HepG2 (cell line): Measurements from ENCODE around the gene ABCA8. TPM values are rescaled to one million over a fixed set of nuclear protein-coding genes. Genes with fewer than 3 reads are reported as not detected.
A peak's percentile ranks its signal among the peaks of the same experiment; 100 is the strongest.

Experiments
- ATF7-NPFF ChIP-seq: sonication (generic); formaldehyde crosslinking; IDR thresholded peaks from 2 replicates; pipeline ENCODE4 v1.8.1; 2023; ENCODE audit warnings: mild to moderate bottlenecking, low read depth, missing genetic modification reagents, moderate library complexity
- CSRNP2 ChIP-seq: sonication (generic); formaldehyde crosslinking; conservative IDR thresholded peaks from 2 replicates; pipeline ENCODE4 v1.8.0; 2022; ENCODE audit warnings: low read depth, missing genetic modification reagents
- DNMT1 ChIP-seq: sonication (generic); formaldehyde crosslinking; IDR thresholded peaks from 2 replicates; pipeline ENCODE4 v1.5.1; 2020; ENCODE audit warnings: mild to moderate bottlenecking, missing genetic modification reagents
- ERF ChIP-seq: IDR thresholded peaks from 2 replicates; pipeline ENCODE4 v1.6.1; 2018; ENCODE audit warnings: missing biosample characterization, missing genetic modification reagents
- HOMEZ ChIP-seq: IDR thresholded peaks from 2 replicates; pipeline ENCODE4 v1.6.1; 2016; ENCODE audit warnings: low read depth
- HOXD1 ChIP-seq: sonication (generic); formaldehyde crosslinking; IDR thresholded peaks from 2 replicates; pipeline ENCODE4 v1.5.0; 2020; ENCODE audit warnings: missing genetic modification reagents
- JUN ChIP-seq: sonication (generic); formaldehyde crosslinking; IDR thresholded peaks from 2 replicates; pipeline ENCODE4 v1.4.0; 2020; ENCODE audit warnings: mild to moderate bottlenecking, missing genetic modification reagents
- KAT8 ChIP-seq: IDR thresholded peaks from 2 replicates; pipeline ENCODE4 v1.6.1; 2016; ENCODE audit warnings: missing genetic modification reagents, missing compliant biosample characterization
- LCORL ChIP-seq, 2 experiments: fragments of 450-650 bp in 1 of 2; sonication (generic) in 1 of 2; formaldehyde crosslinking in 1 of 2; IDR thresholded peaks; 2 replicates each; pipeline versions ENCODE4 v1.5.0 to v1.6.1; 2017 to 2020; ENCODE audit warnings: antibody characterized with exemption in 1 of 2, missing genetic modification reagents in 1 of 2
- MAF1 ChIP-seq: sonication (generic); formaldehyde crosslinking; IDR thresholded peaks from 2 replicates; pipeline ENCODE4 v1.5.0; 2020; ENCODE audit warnings: missing genetic modification reagents, borderline replicate concordance
- MED1 ChIP-seq: sonication (generic); formaldehyde crosslinking; IDR thresholded peaks from 2 replicates; pipeline ENCODE4 v1.4.0; 2020; ENCODE audit warnings: missing genetic modification reagents
- MED13 ChIP-seq: sonication (generic); formaldehyde crosslinking; IDR thresholded peaks from 2 replicates; pipeline ENCODE4 v1.5.0; 2020; ENCODE audit warnings: missing genetic modification reagents
- MTERF4 ChIP-seq: sonication (generic); formaldehyde crosslinking; IDR thresholded peaks from 2 replicates; pipeline ENCODE4 v1.8.0; 2023; ENCODE audit warnings: mild to moderate bottlenecking, missing genetic modification reagents
- MXD1 ChIP-seq: sonication (generic); formaldehyde crosslinking; IDR thresholded peaks from 2 replicates; pipeline ENCODE4 v1.4.0; 2020; ENCODE audit warnings: mild to moderate bottlenecking, missing genetic modification reagents
- NCOA2 ChIP-seq: sonication (generic); formaldehyde crosslinking; IDR thresholded peaks from 2 replicates; pipeline ENCODE4 v1.8.0; 2022; ENCODE audit warnings: inconsistent platforms
- NR2F1 ChIP-seq, 2 experiments: fragments of 450-650 bp in 1 of 2; formaldehyde crosslinking in 1 of 2; IDR thresholded peaks; 2 replicates each; pipeline versions ENCODE4 v1.5.0 to v1.6.1; 2016 to 2020; ENCODE audit warnings: mild to moderate bottlenecking in 1 of 2, missing compliant biosample characterization in 1 of 2, missing genetic modification reagents in 1 of 2, moderate library complexity in 1 of 2
- RBFOX2 ChIP-seq: fragments of 200-400 bp; formaldehyde crosslinking; IDR thresholded peaks from 2 replicates; pipeline ENCODE4 v1.6.1; 2017; ENCODE audit warnings: low read depth, mild to moderate bottlenecking, low read length
- RXRB ChIP-seq: IDR thresholded peaks from 2 replicates; pipeline ENCODE4 v1.6.1; 2016; ENCODE audit warnings: borderline replicate concordance, missing genetic modification reagents, missing compliant biosample characterization
- SMYD3 ChIP-seq: sonication (generic); formaldehyde crosslinking; IDR thresholded peaks from 2 replicates; pipeline ENCODE4 v1.8.1; 2023; ENCODE audit warnings: mild to moderate bottlenecking, missing genetic modification reagents
- TAF1 ChIP-seq: sonication (generic); formaldehyde crosslinking; IDR thresholded peaks from 2 replicates; pipeline ENCODE4 v1.4.0; 2020; ENCODE audit warnings: missing genetic modification reagents
- ZNF20 ChIP-seq: sonication (generic); formaldehyde crosslinking; IDR thresholded peaks from 2 replicates; pipeline ENCODE4 v1.4.0; 2020; ENCODE audit warnings: mild to moderate bottlenecking, moderate library complexity, missing genetic modification reagents
- ZNF276 ChIP-seq: sonication (generic); formaldehyde crosslinking; IDR thresholded peaks from 2 replicates; pipeline ENCODE4 v1.4.0; 2020; ENCODE audit warnings: mild to moderate bottlenecking, low read depth, missing genetic modification reagents
- ZNF292 ChIP-seq: sonication (generic); formaldehyde crosslinking; IDR thresholded peaks from 2 replicates; pipeline ENCODE4 v1.8.1; 2022; ENCODE audit warnings: mild to moderate bottlenecking, low read depth, missing genetic modification reagents, borderline replicate concordance
- ZNF691 ChIP-seq: sonication (generic); formaldehyde crosslinking; IDR thresholded peaks from 2 replicates; pipeline ENCODE4 v1.4.0; 2020; ENCODE audit warnings: missing genetic modification reagents, low read depth, mild to moderate bottlenecking, borderline replicate concordance
- polyA plus RNA-seq, 8 experiments: library from polyadenylated mRNA; depleted of rRNA in 3 of 8; stranded (reverse) in 7 of 8; unstranded in 1 of 8; fragments of >200 nt; fragmentation: Illumina TruSeq in 4 of 8; extraction: Trizol in 4 of 8; gene quantifications; 2 replicates each; pipeline versions ENCODE4 v1.2.1 to v1.2.3, GENCODE V29; 2011 to 2016; ENCODE audit warnings: low read depth in 4 of 8, missing spikeins in 1 of 8, mixed read lengths in 1 of 8; ENCODE audit not compliant: insufficient read depth in 1 of 8
- total RNA-seq, 5 experiments: library from RNA; depleted of rRNA; stranded (reverse); fragments of >200 nt; fragmentation: Illumina TruSeq; extraction: Trizol; gene quantifications; 2 replicates each; pipeline ENCODE4 v1.2.3, GENCODE V29; 2016; ENCODE audit warnings: low read depth in 1 of 5

Gene ABCA8
- total and polyA plus RNA-seq, 2 of the 13 experiments (the other 11 are each of a cell fraction or from before 2014, with no cell fraction given), result 0.05 to 0.18 TPM

- no peak for TF ChIP-seq CSRNP2 (CRISPR knock-in tag)
- TF ChIP-seq RXRB (CRISPR knock-in tag), result peak; percentile 58
- peak; percentile 30; the same call in 1 of the 2 replicates for TF ChIP-seq RBFOX2
- TF ChIP-seq NCOA2 (CRISPR knock-in tag), result peak; percentile 77
- peak; percentile 65; the same call in 1 of the 2 replicates for TF ChIP-seq SMYD3 (CRISPR knock-in tag)
- TF ChIP-seq MAF1 (CRISPR knock-in tag), result no peak
- no peak for TF ChIP-seq DNMT1 (CRISPR knock-in tag)
- TF ChIP-seq MTERF4 (CRISPR knock-in tag), result no peak
- TF ChIP-seq JUN, result no peak
- 0 out of 2 replicates have a peak, but pooled peaks have one; percentile 29 for TF ChIP-seq ERF
- TF ChIP-seq HOXD1, result no peak
- peak; percentile 59; the same call in 1 of the 2 replicates for TF ChIP-seq LCORL (IDR thresholded peaks at IDR 0.05)
- no peak; the same call in 1 of the 2 replicates for TF ChIP-seq LCORL (CRISPR knock-in tag; IDR thresholded peaks at IDR 0.05)
- 0 out of 2 replicates have a peak, but pooled peaks have one; percentile 26 for TF ChIP-seq ATF7-NPFF
- peak; percentile 86; the same call in 1 of the 2 replicates for TF ChIP-seq HOMEZ (CRISPR knock-in tag)
- no peak for TF ChIP-seq ZNF20 (CRISPR knock-in tag)
- no peak for TF ChIP-seq ZNF276 (CRISPR knock-in tag)
- TF ChIP-seq NR2F1 (CRISPR knock-in tag; IDR thresholded peaks at IDR 0.05), result peak in 1 of 2 experiments; percentile 20; a peak in 1 of 4 replicates
- TF ChIP-seq MXD1 (CRISPR knock-in tag), result no peak
- peak; percentile 60; the same call in 1 of the 2 replicates for TF ChIP-seq KAT8 (CRISPR knock-in tag)
- peak; percentile 26; the same call in 1 of the 2 replicates for TF ChIP-seq ZNF292 (CRISPR knock-in tag)
- TF ChIP-seq ZNF691 (CRISPR knock-in tag), result no peak
- peak; percentile 85 for TF ChIP-seq MED1 (CRISPR knock-in tag)
- TF ChIP-seq MED13 (CRISPR knock-in tag), result no peak
- TF ChIP-seq TAF1 (CRISPR knock-in tag), result no peak
Measured at GRCh38 chr17:68908045-68908444, 47.1 kb downstream of the ABCA8 start (continued).
